Colonic mucosa (tissue), 4 donors: ENCODE measurements around the gene PHACTR1. TPM values are rescaled to one million over a fixed set of nuclear protein-coding genes. Genes with fewer than 3 reads are reported as not detected.

Experiments used
- DNase-seq: peaks from one replicate; pipeline ENCODE4 v3.0.0-alpha.2; 2020
- H3K27ac ChIP-seq: fragments of 200-600 bp; one replicate; pipeline ENCODE4 v1.8.0; 2021
- H3K27me3 ChIP-seq: fragments of 200-600 bp; one replicate; pipeline ENCODE4 v1.8.0; 2021
- H3K36me3 ChIP-seq: fragments of 200-600 bp; one replicate; pipeline ENCODE4 v1.8.0; 2021
- H3K4me1 ChIP-seq: fragments of 200-600 bp; one replicate; pipeline ENCODE4 v1.8.0; 2021; ENCODE audit warnings: mild to moderate bottlenecking
- H3K4me3 ChIP-seq: fragments of 200-600 bp; one replicate; pipeline ENCODE4 v1.8.0; 2021
- H3K9ac ChIP-seq, 2 donors: one replicate each; pipeline ENCODE4 v1.7.0; 2013; ENCODE audit warnings: control low read depth in 2 of 2, low read depth in 2 of 2, low read length in 2 of 2
- H3K9me3 ChIP-seq: fragments of 200-600 bp; one replicate; pipeline ENCODE4 v1.8.0; 2021
- CTCF ChIP-seq: fragments of 200-600 bp; IDR thresholded peaks from one replicate; pipeline ENCODE4 v1.8.0; 2022; ENCODE audit warnings: antibody characterized with exemption, mild to moderate bottlenecking
- intact Hi-C: fragments of 100-400 bp; cut with DNase I; formaldehyde crosslinking; loops from one replicate; pipeline ENCODE4 v1.14.1; 2022
- total RNA-seq, 2 donors: library from RNA; stranded (reverse); fragmentation: NEBNext Ultra II Directional in 1 of 2; extraction: Animal tissue kit (Norgen Biotek cat#: 25700) in 1 of 2; gene quantifications; one replicate each; pipeline ENCODE4 v1.2.1, GENCODE V29; 2021
- donor health status: healthy.
- donor health status: DM: no; HTN: no; CAD: no.
- donor health status: DM: no; HTN: no; CAD: no.

PHACTR1 gene
- total RNA-seq, 2 donors from 2014 or later: 1.7 to 2.2 TPM

- no peaks in the 10 kb centered on the region for H3K4me1 ChIP-seq
- DNase-seq: no peak
- no peaks in the 10 kb centered on the region for H3K36me3 ChIP-seq
- H3K9me3 ChIP-seq: no peaks in the 10 kb centered on the region
- no peak overlapping the region for H3K9ac ChIP-seq
- no peak for TF ChIP-seq CTCF
- no peak overlapping the region for H3K27ac ChIP-seq
- no peaks in the 10 kb centered on the region for H3K27me3 ChIP-seq
- H3K4me3 ChIP-seq: no peak overlapping the region
- intact Hi-C loops: no loop called here
Measured at GRCh38 chr6:13049666-13050254, 333.2 kb downstream of the PHACTR1 start.

GRCh38 chr6:13053006-13053461 lies 336.5 kb downstream of the PHACTR1 start:
- H3K9ac ChIP-seq: no peak overlapping the region
- no peaks in the 10 kb centered on the region for H3K27me3 ChIP-seq
- H3K9me3 ChIP-seq: no peaks in the 10 kb centered on the region
- H3K4me3 ChIP-seq: no peak overlapping the region
- intact Hi-C loops: no loop called here
- H3K4me1 ChIP-seq: no peaks in the 10 kb centered on the region
- no peak overlapping the region for H3K27ac ChIP-seq
- no peak for TF ChIP-seq CTCF
- no peaks in the 10 kb centered on the region for H3K36me3 ChIP-seq
- DNase-seq: no peak

GRCh38 chr6:13058051-13058450 lies 341.5 kb downstream of the PHACTR1 start:
- Histone ChIP-seq H3K4me3 (no peak overlapping the region), H3K27me3 (no peaks in the 10 kb centered on the region), H3K36me3 (no peaks in the 10 kb centered on the region), H3K4me1 (no peaks in the 10 kb centered on the region), H3K9ac (no peak overlapping the region), H3K27ac (no peak overlapping the region), H3K9me3 (no peaks in the 10 kb centered on the region)
- TF ChIP-seq CTCF: no peak
- no peak for DNase-seq
- intact Hi-C loops: no loop called here

DNA sequence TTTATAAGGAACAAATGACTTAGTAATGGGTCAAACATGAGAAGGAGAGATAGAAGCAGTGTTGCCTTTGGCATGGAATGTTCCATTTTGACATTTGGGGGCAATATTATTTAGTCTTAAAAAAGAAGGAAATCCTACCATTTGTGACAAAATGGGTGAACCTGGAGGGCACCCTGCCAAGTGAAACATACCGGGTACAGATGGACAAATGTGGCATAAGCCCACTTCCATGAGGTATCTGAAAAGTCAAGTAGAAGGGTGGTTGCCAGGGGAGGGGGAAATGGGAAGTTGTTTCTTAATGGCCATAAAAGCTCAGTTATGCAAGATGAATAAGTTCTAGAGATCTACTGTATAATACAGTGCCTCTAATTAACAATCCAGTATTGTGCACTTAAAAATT lies 342.5 kb downstream of the PHACTR1 start:
- Histone ChIP-seq H3K27me3 (no peaks in the 10 kb centered on the region), H3K36me3 (no peaks in the 10 kb centered on the region), H3K4me3 (no peak overlapping the region), H3K9me3 (no peaks in the 10 kb centered on the region), H3K4me1 (no peaks in the 10 kb centered on the region), H3K9ac (no peak overlapping the region), H3K27ac (no peak overlapping the region)
- no peak for TF ChIP-seq CTCF
- DNase-seq: no peak
- intact Hi-C loops: no loop called here

DNA sequence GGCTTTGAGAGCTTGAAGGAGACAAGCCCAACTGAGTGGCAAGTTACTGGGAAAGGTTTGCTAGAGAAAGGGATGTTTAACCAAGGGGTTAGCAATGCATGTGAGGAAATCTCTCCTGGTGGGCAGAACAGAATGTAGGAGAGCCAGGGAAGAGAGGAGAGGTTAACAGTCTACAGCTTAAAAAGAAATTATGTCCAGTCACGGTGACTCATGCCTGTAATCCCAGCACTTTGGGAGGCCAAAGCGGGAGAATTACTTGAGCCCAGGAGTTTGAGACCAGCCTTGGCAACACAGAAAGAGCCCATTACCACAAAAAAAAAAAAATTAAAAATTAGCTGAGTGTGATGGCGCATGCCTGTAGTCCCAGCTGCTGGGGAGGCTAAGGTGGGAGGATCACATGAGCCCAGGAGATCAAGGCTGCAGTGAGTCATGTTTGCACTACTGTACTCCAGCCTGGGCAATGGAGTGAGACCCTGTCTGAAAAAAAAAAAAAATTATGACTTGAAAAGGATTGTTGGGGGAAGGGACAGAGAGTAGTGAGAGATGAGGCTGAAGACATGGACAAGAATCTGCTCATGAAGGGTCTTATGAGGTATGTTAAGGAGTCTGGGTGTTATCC lies 346.8 kb downstream of the PHACTR1 start:
- no peak for DNase-seq
- Histone ChIP-seq H3K4me1 (no peaks in the 10 kb centered on the region), H3K4me3 (no peak overlapping the region), H3K9me3 (no peaks in the 10 kb centered on the region), H3K27ac (no peak overlapping the region), H3K36me3 (no peaks in the 10 kb centered on the region), H3K9ac (no peak overlapping the region), H3K27me3 (no peaks in the 10 kb centered on the region)
- intact Hi-C loops: no loop called here
- TF ChIP-seq CTCF: no peak
